Ovary (tissue), 9 donors: ENCODE measurements around the gene DES. TPM values are rescaled to one million over a fixed set of nuclear protein-coding genes. Genes with fewer than 3 reads are reported as not detected.

Source experiments
- DNase-seq, 5 donors: peaks; one replicate each; pipeline ENCODE4 v3.0.0-alpha.2; 2019 to 2020
- H3K27ac ChIP-seq, 2 donors: fragments of 200-600 bp; one replicate each; pipeline versions ENCODE4 v1.5.1 to v1.8.0; 2019 to 2022
- H3K27me3 ChIP-seq: fragments of 200-600 bp; one replicate; pipeline ENCODE4 v1.8.0; 2022
- H3K36me3 ChIP-seq: fragments of 200-600 bp; sonication (generic); one replicate; pipeline ENCODE4 v1.5.1; 2019
- H3K4me1 ChIP-seq: one replicate; pipeline ENCODE4 v1.8.1; 2013; ENCODE audit warnings: mild to moderate bottlenecking, moderate library complexity; ENCODE audit not compliant: insufficient read depth
- H3K4me3 ChIP-seq: fragments of 200-600 bp; sonication (generic); one replicate; pipeline ENCODE4 v1.5.1; 2017
- H3K9me3 ChIP-seq, 2 donors: fragments of 200-600 bp in 1 of 2; sonication (generic) in 1 of 2; one replicate each; pipeline versions ENCODE4 v1.5.1 to v1.8.1; 2013 to 2019; ENCODE audit warnings: mild to moderate bottlenecking in 1 of 2, moderate library complexity in 1 of 2
- EP300 ChIP-seq: sonication (generic); formaldehyde crosslinking; IDR thresholded peaks from one replicate; pipeline ENCODE4 v1.6.1; 2017; ENCODE audit warnings: antibody characterized with exemption
- POLR2A ChIP-seq: fragments of 450-650 bp; IDR thresholded peaks from one replicate; pipeline ENCODE4 v1.6.1; 2017; ENCODE audit warnings: antibody characterized with exemption, mild to moderate bottlenecking, moderate library complexity
- WGBS, 3 donors: extraction: QIAGEN DNeasy Blood & Tissue Kit in 1 of 3; methylation state at CpG; one replicate each; pipeline versions ENCODE4 v1.1.5 to v1.1.7; 2013 to 2017; 5-methylcytosine and 5-hydroxymethylcytosine counted together
- intact Hi-C, 4 donors: fragments of 100-400 bp; cut with DNase I; formaldehyde crosslinking; loops; one replicate each; pipeline versions ENCODE4 v1.11.0 to v1.15.1; 2022 to 2023
- polyA plus RNA-seq, 2 donors: library from polyadenylated mRNA; stranded (reverse); fragments of 200-250 nt in 1 of 2; fragments of 350-450 nt in 1 of 2; fragmentation: Illumina TruSeq in 1 of 2; extraction: RNeasy Lipid Tissue Mini Kit (QIAGEN cat#74804) in 1 of 2; gene quantifications; one replicate each; pipeline ENCODE4 v1.2.3, GENCODE V29; 2013 to 2014
- total RNA-seq, 7 donors: library from RNA; depleted of rRNA in 2 of 7; stranded (reverse); fragments of >200 nt in 2 of 7; fragmentation: NEBNext Ultra II Directional in 3 of 7; extraction: Animal tissue kit (Norgen Biotek cat#: 25700) in 3 of 7; gene quantifications; one replicate each; pipeline versions ENCODE4 v1.1.0 to v1.2.4, GENCODE V29; 2016 to 2023
- TF ChIP-seq, protein P1 (sequence below), 3 donors: fragments of 450-650 bp in 2 of 3; fragments of 200-600 bp in 1 of 3; IDR thresholded peaks; one replicate each; pipeline versions ENCODE4 v1.5.1 to v1.8.0; 2016 to 2022; ENCODE audit warnings: antibody characterized with exemption in 3 of 3, mild to moderate bottlenecking in 1 of 3
- donor health status: DM: no; HTN: no; CAD: no; lungs with moderate emphysema.
- donor health status: DM: no; HTN: no; CAD: no.
- donor health status: Bipolar disorder and iron deficiency.
- donor health status: DM: yes; HTN: yes; CAD: no.
- donor health status: DM: no; HTN: no; CAD: no.
- donor health status: DM: yes; HTN: yes; CAD: no.

Gene DES
- total and polyA plus RNA-seq, 9 donors: 86.5 to 1,061 (median 184) TPM

DNA sequence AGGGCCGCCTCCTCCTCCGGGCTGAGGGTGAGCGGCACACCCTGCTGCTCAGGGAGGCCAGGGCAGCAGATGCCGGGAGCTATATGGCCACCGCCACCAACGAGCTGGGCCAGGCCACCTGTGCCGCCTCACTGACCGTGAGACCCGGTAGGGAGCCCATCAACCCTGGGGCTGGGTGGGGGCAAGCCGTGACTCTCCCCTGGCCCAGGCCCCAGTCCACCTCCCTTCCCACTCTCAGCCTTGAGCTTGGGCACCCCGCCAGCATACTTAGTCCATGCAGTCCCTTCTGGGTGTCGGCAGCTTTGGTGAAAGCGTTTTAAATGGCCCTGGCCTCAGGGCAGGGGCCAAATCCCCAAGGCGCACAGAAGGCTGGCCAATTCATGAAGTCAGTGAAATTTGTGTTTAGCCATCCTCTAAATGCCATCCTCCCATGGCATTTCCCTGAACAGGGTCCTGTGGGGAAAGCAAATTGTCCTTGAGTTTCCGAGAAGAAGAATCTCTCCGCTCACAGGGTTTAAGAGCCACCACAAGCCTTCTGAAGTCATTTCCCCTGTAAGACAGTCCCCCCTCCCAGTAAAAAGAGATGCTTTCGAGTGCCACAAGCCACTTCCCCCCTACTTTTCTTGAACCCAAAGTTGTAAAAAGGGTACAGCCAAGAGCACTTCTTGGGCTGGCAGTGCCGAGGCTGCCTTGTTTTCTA is 33.6 kb downstream of the DES start:
- peaks cover 14% of the 10 kb centered on the region for H3K4me1 ChIP-seq
- no peaks in the 10 kb centered on the region for H3K36me3 ChIP-seq
- DNase-seq: peak in 4 of 5 donors; percentile 55 to 69 (median 59)
- H3K27me3 ChIP-seq: no peaks in the 10 kb centered on the region
- no peaks in the 10 kb centered on the region for H3K9me3 ChIP-seq
- TF ChIP-seq POLR2A: no peak
- peak; percentile 29 for TF ChIP-seq EP300
- WGBS, 3 donors: 64 to 69% (median 69%) methylated on average over 15 to 18 of the region's 18 CpGs
- intact Hi-C loops: no loop called here
- no peak overlapping the region for H3K4me3 ChIP-seq
- H3K27ac ChIP-seq: peak overlapping the region in 1 of 2 donors; percentile 21

DNA sequence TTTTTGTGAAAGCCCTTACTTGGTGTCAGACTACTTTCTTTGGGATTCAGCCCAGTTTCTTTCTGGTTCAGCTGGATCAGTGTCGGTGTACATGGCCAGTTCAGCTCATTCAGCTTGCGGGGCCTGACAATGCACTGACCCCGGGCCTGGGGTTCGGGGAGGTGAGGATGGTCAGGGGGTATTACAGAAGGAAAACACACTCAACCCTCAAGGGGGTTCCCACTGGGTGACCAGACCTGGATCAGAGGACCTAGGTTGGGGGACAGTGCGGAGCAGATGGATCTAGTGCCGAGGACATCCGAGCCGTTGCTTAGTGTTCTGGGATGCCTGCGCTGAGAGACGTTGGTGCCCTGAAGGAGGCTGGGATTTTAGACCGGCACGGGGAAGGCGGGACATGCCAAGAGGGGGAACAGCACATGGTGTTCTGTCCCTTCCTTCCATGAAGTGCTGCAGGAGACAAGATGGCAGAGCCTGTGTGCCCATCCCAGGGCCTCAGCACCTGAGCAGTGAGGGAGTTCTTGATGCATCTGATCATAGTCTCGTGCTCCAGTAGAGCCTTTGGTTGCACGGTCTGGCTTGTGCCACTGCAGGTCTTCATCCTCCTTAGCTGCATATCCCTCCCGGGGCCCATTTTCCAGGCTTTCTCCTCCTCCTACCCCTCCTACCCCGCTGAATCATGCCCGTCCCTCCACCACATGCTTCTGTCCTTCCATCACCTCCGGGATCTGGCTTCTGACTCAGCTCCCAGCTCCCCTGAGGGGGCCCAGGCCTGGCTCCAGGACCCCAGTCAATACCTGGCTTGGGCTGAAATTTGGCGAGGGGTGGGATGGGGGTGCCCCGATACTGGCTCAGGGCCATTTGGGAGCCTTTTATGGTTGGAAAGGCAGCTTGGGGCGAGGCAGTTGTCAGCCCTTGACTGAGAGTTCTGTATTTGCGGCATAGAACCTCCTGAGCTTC is 34.5 kb downstream of the DES start:
- peak; percentile 30 for TF ChIP-seq EP300
- TF ChIP-seq, protein P1, sequence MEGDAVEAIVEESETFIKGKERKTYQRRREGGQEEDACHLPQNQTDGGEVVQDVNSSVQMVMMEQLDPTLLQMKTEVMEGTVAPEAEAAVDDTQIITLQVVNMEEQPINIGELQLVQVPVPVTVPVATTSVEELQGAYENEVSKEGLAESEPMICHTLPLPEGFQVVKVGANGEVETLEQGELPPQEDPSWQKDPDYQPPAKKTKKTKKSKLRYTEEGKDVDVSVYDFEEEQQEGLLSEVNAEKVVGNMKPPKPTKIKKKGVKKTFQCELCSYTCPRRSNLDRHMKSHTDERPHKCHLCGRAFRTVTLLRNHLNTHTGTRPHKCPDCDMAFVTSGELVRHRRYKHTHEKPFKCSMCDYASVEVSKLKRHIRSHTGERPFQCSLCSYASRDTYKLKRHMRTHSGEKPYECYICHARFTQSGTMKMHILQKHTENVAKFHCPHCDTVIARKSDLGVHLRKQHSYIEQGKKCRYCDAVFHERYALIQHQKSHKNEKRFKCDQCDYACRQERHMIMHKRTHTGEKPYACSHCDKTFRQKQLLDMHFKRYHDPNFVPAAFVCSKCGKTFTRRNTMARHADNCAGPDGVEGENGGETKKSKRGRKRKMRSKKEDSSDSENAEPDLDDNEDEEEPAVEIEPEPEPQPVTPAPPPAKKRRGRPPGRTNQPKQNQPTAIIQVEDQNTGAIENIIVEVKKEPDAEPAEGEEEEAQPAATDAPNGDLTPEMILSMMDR (IDR thresholded peaks at IDR 0.05): no peak
- WGBS, 3 donors: 62 to 69% (median 64%) methylated on average over 23 of the region's 23 CpGs
- H3K4me3 ChIP-seq: no peak overlapping the region
- no peaks in the 10 kb centered on the region for H3K36me3 ChIP-seq
- H3K27ac ChIP-seq: peak overlapping the region; percentile 11 to 21
- intact Hi-C loops: no loop called here
- DNase-seq: peak; percentile 28 to 67 (median 65)
- H3K27me3 ChIP-seq: no peaks in the 10 kb centered on the region
- no peaks in the 10 kb centered on the region for H3K9me3 ChIP-seq
- peaks cover 16% of the 10 kb centered on the region for H3K4me1 ChIP-seq

DNA sequence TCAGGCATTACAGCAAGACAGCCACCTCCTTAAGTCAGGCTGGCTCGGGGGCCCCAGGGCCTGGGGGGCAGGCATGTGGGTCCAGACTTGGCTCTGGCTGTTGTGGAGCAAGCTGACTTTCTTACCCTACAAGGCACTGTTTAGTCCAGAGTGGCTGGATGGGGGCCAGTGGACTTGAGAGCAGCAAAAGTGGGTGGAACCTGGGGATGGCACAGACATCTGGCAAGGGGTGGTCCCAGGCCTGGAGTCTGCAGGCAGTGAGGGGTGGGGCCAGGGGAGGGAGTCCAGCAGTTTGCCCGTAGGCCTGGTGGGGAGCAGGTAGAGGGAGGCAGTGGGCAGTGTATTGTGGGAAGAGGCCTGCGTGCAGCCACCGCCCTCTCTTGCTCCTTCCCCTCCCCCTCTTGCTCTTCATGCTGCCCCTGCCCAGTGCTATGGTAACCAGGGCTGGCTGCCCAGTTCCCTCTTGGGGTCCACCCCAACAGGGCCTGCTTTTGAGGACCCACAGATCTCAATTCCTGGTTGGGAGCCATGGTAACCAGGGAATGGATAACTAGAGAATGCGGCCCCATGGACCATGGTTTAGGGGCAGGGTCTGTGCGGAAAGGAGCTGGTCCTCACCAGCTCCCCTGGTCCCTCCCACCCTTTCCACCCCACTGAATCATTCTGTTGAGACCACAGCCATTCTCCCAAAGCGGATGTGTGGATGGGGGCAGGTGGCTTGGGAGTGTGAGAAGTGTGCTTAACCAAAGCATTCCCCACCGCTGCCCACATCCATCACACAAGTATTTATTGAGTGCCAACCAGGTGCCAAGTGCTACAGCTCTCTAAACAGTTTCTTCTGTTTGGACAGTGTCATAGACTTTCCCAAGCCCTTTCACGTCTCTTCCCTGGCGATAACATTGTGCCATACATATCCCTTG is 35.8 kb downstream of the DES start:
- 77 to 80% (median 78%) methylated on average over 10 of the region's 10 CpGs for whole genome bisulfite sequencing, 3 donors
- intact Hi-C loops: no loop called here

DNA sequence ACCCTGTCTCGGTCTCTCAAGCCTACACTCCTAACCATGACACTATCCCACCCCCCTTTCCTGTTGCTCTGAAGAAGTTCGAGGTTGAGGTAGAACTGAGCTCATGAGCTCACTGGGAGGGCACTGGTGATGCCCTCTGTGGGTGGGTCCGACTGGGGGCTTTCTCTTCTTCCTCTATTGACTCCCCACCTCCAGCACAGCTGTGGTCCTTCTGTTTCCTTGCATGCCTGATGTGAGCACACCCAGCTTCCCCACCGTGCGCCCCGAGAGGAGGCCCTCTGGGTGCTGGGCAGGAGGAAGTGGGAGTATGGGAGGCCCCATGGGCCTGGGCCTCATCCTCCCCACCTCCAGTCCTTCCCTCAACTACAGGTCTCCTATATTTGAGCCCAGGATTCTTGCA is 37.4 kb downstream of the DES start:
- H3K9me3 ChIP-seq: no peaks in the 10 kb centered on the region
- no peaks in the 10 kb centered on the region for H3K36me3 ChIP-seq
- no peak for DNase-seq
- H3K4me1 ChIP-seq: peaks cover 25% of the 10 kb centered on the region
- H3K27ac ChIP-seq: no peak overlapping the region
- intact Hi-C loops: no loop called here
- H3K27me3 ChIP-seq: no peaks in the 10 kb centered on the region
- no peak overlapping the region for H3K4me3 ChIP-seq
- WGBS, 3 donors: 82 to 86% (median 86%) methylated on average over 6 of the region's 6 CpGs
- TF ChIP-seq EP300 (no peak), POLR2A (no peak)
- TF ChIP-seq, protein P1 (IDR thresholded peaks at IDR 0.05): no peak

More for the DNA sequence above, 35.8 kb downstream of the DES start:
- peaks cover 16% of the 10 kb centered on the region for H3K4me1 ChIP-seq
- no peak overlapping the region for H3K27ac ChIP-seq
- H3K9me3 ChIP-seq: no peaks in the 10 kb centered on the region
- H3K36me3 ChIP-seq: no peaks in the 10 kb centered on the region
- DNase-seq: peak; percentile 35 to 71 (median 66)
- TF ChIP-seq EP300 (no peak), POLR2A (no peak)
- TF ChIP-seq, protein P1 (IDR thresholded peaks at IDR 0.05): no peak
- H3K4me3 ChIP-seq: no peak overlapping the region
- H3K27me3 ChIP-seq: no peaks in the 10 kb centered on the region
